Activated B cell treated with CpG ODN at 0.5 μM for 24 hours (primary cell): ENCODE results near the gene FAS. TPM values are rescaled to one million over a fixed set of nuclear protein-coding genes. Genes with fewer than 3 reads are reported as not detected.
"Not testable (repeated sequence)": the region's sequence is repeated elsewhere in the genome, so short reads cannot be mapped to it uniquely, and the experiment has no call there.

ENCODE experiments used
- ATAC-seq: fragments of 200-7000 bp; cut with Tn5 transposase; one replicate; pipeline ENCODE4 v1.10.0; 2021; ENCODE audit warnings: low read depth, mild to moderate bottlenecking, moderate library complexity
- CTCF ChIA-PET: fragments of 350-600 bp; sonication (Branson Sonifier 250); formaldehyde crosslinking; loops from one replicate; lab custom pipeline; 2021; ENCODE audit warnings: antibody characterized with exemption; lab: Charles Lee
- POLR2A ChIA-PET: fragments of 350-600 bp; sonication (Branson Sonifier 250); formaldehyde crosslinking; loops from one replicate; lab custom pipeline; 2021; ENCODE audit warnings: antibody characterized with exemption; lab: Charles Lee
- DNase-seq: peaks from one replicate; pipeline ENCODE4 v3.0.0; 2022
- H3K27ac Mint-ChIP-seq: one replicate; pipeline ENCODE4 v1.8.0; 2020; ENCODE audit warnings: mixed read lengths
- H3K27me3 Mint-ChIP-seq: one replicate; pipeline ENCODE4 v1.8.0; 2021; ENCODE audit warnings: mixed read lengths
- H3K36me3 Mint-ChIP-seq: one replicate; pipeline ENCODE4 v1.8.0; 2021; ENCODE audit warnings: low read depth, mixed read lengths
- H3K4me1 Mint-ChIP-seq: one replicate; pipeline ENCODE4 v1.8.0; 2021; ENCODE audit warnings: mixed read lengths
- H3K4me3 Mint-ChIP-seq: one replicate; pipeline ENCODE4 v1.8.0; 2020; ENCODE audit warnings: mild to moderate bottlenecking, mixed read lengths
- H3K9me3 Mint-ChIP-seq: one replicate; pipeline ENCODE4 v1.8.0; 2020; ENCODE audit warnings: mixed read lengths
- intact Hi-C: fragments of 100-400 bp; cut with micrococcal nuclease; formaldehyde crosslinking; loops from one replicate; pipeline ENCODE4 v1.15.1; 2024
- total RNA-seq: library from RNA; stranded (reverse); gene quantifications from 2 replicates; pipeline ENCODE4 v1.2.3, GENCODE V29; 2022
- TF ChIP-seq, protein P1 (sequence below): fragments of 200-600 bp; IDR thresholded peaks from one replicate; pipeline ENCODE4 v1.8.0; 2022; ENCODE audit warnings: antibody characterized with exemption, mild to moderate bottlenecking

The FAS gene
- total RNA-seq, 1 donor from 2014 or later, result 22.6 TPM

DNA sequence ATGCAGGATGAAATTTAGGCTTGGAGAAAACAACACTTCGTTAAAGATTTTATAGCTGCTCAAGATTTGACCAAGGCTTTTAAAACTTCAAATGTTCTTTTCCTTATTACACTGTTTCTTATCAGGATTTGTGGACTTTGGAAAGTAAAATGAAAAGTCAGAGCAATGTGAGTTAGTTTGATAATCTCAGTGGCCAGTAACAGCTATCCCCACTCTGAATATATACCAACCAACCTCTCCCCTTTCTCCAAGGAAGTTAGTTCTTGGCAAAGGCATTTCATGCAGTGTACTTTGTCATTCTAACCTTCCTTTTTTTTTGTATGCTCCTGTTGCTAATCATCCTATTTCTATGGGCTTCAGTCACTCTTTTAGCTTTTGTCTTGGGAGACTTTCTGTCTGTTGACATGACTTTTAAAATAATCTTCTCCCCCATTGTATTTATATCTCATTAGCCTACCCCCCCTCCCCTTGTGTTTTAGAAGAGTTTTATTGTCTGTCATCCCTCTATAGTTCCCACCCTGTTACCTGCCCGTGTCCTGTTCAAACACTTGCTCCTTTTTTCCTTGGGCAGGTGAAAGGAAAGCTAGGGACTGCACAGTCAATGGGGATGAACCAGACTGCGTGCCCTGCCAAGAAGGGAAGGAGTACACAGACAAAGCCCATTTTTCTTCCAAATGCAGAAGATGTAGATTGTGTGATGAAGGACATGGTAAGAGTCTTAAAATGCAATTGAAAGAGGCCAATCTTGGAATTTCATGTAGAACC lies 16.7 kb downstream of the FAS start:
- CTCF ChIA-PET, result interaction anchor here (0.8 to 2.1 kb wide), 3 partner anchors 17 to 171 kb away, joined by 3 to 4 read pairs (median 3); partner anchors contain the start of gene FAS
- Mint-ChIP-seq H3K4me1 (peaks cover 14% of the 10 kb centered on the region), H3K9me3 (no peaks in the 10 kb centered on the region), H3K4me3 (no peak overlapping the region), H3K27me3 (no peaks in the 10 kb centered on the region), H3K27ac (no peak overlapping the region), H3K36me3 (peaks cover 39% of the 10 kb centered on the region)
- TF ChIP-seq, protein P1, sequence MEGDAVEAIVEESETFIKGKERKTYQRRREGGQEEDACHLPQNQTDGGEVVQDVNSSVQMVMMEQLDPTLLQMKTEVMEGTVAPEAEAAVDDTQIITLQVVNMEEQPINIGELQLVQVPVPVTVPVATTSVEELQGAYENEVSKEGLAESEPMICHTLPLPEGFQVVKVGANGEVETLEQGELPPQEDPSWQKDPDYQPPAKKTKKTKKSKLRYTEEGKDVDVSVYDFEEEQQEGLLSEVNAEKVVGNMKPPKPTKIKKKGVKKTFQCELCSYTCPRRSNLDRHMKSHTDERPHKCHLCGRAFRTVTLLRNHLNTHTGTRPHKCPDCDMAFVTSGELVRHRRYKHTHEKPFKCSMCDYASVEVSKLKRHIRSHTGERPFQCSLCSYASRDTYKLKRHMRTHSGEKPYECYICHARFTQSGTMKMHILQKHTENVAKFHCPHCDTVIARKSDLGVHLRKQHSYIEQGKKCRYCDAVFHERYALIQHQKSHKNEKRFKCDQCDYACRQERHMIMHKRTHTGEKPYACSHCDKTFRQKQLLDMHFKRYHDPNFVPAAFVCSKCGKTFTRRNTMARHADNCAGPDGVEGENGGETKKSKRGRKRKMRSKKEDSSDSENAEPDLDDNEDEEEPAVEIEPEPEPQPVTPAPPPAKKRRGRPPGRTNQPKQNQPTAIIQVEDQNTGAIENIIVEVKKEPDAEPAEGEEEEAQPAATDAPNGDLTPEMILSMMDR, result no peak
- no peak for ATAC-seq
- no peak for DNase-seq
- POLR2A ChIA-PET, result no interaction called here
- intact Hi-C loops, result no loop called here

DNA sequence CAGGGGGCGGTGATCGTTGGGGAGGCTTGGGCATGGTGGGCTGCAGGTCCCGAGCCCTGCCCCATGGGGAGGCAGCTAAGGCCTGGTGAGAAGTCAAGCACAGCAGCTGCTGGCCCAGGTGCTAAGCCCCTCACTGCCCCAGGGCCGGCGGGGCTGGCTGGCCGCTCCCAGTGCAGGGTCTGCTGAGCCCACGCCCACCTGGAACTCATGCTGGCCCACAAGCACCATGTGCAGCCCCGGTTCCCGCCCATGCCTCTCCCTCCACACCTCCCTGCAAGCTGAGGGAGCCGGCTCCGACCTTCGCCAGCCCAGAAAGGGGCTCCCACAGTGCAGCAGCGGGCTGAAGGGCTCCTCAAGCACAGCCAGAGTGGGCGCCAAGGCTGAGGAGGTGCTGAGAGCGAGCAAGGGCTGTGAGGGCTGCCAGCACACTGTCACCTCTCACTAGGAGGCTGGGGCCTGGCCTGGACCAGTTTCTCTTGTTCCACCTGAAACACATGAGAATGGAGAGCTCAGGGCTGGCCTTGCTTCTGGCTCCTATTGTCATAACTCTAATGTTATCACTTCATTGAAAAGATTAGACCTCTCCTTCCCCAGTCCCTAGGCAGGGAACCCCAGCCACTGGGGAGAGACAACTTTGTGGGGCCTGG lies 28.2 kb downstream of the FAS start:
- peaks cover 32% of the 10 kb centered on the region for H3K36me3 Mint-ChIP-seq
- H3K27ac Mint-ChIP-seq, H3K27me3 Mint-ChIP-seq, DNase-seq, POLR2A ChIA-PET, ATAC-seq, H3K4me1 Mint-ChIP-seq, H3K4me3 Mint-ChIP-seq, H3K9me3 Mint-ChIP-seq, intact Hi-C loops: not testable (repeated sequence)
- CTCF ChIA-PET, result interaction anchor here (2.1 kb wide), 1 partner anchor 11 kb away, joined by 9 read pairs; no protein-coding TSS in a partner anchor

DNA sequence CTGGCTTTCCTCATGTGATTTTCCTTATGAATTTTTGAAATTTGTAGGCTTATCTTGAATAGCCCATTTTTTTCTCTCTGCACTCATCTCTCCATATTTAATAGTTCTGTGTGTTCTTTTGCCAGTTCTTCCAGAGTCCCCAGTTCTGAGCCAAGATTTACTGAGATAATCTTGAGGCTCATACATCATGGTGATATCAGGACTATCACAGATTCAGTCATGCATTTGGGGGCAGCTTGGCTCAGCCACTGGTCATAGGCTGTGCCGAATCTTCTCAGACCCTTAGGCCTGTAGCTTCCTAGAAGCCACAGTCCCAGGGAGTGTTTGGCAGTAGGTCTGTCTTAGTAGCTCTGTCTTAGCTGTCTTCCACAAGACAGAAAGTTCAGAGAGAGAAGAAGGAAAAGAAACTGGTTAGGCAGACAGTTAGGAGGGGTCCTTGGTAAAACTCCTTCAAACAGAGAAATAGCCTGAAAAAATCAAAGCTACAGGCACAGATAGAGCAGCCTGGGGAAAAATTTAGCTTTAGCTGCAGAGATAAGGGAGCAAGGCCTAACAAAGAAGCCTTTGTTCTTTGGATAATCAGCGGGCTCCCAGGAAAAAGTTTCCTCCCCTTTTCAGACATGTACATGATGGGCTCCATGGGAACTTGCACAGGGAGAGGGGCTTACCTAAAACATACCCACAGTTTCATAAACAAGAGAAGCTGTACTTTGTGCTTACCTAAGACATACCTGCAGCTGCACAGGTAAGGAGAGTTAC lies 29.1 kb downstream of the FAS start:
- intact Hi-C loops, result no loop called here
- Mint-ChIP-seq H3K4me1 (no peaks in the 10 kb centered on the region), H3K27ac (no peak overlapping the region), H3K27me3 (no peaks in the 10 kb centered on the region), H3K4me3 (no peak overlapping the region), H3K9me3 (peaks cover 7% of the 10 kb centered on the region), H3K36me3 (peaks cover 28% of the 10 kb centered on the region)
- ChIA-PET POLR2A (no interaction called here), CTCF (interaction anchor here (2.1 kb wide), 2 partner anchors 10 kb away, joined by 6 to 9 read pairs; no protein-coding TSS in a partner anchor)
- DNase-seq, result no peak
- no peak for ATAC-seq
- TF ChIP-seq, protein P1, result no peak

DNA sequence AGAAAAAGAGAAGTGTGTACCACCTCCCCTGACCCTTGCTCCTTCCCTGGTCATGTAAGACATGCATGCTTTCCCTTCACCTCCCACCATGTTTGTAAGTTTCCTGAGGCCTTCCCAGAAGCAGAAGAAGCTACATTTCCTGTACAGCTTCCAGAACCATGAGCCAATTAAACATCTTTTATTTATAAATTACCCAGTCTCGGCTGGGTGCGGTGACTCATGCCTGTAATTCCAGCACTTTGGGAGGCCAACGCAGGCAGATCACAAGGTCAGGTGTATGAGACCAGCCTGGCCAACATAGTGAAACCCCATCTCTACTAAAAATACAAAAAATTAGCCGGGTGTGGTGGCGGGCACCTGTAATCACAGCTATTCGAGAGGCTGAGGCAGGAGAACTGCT lies 30.9 kb downstream of the FAS start:
- intact Hi-C loops, H3K27me3 Mint-ChIP-seq, ATAC-seq, H3K9me3 Mint-ChIP-seq, H3K4me3 Mint-ChIP-seq, H3K4me1 Mint-ChIP-seq, DNase-seq, H3K27ac Mint-ChIP-seq: not testable (repeated sequence)
- peaks cover 28% of the 10 kb centered on the region for H3K36me3 Mint-ChIP-seq
- CTCF ChIA-PET, result interaction anchor here (2.1 kb wide), 1 partner anchor 8 kb away, joined by 6 read pairs; no protein-coding TSS in a partner anchor
- POLR2A ChIA-PET, result interaction anchor here (0.7 kb wide), 1 partner anchor 176 kb away, joined by 5 read pairs; no protein-coding TSS in a partner anchor

DNA sequence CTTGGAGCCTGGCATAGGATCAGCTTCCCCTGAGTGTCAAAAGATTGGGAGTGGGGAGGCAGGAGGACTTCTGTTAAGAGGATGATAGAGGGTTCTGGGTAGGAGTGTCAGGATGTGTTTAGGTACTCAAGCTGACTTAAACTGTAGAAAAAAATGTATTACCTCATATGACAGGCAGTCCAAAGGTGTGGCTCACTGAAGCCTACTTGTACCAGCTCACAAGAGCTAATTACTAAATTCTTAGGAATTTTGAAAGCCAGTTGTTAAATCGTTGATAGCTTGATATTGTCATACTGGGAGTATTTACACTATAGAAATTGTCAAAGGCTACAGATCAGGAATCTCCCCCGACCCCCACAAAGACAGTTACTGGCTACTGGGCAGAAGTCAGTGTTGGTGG lies 32.1 kb downstream of the FAS start:
- H3K9me3 Mint-ChIP-seq, result peaks cover 7% of the 10 kb centered on the region
- ChIA-PET POLR2A (no interaction called here), CTCF (interaction anchor here (0.7 kb wide), 1 partner anchor 185 kb away, joined by 3 read pairs; the partner anchor contains the start of gene CH25H)
- H3K36me3 Mint-ChIP-seq, result peaks cover 23% of the 10 kb centered on the region
- no peaks in the 10 kb centered on the region for H3K4me1 Mint-ChIP-seq
- H3K27ac Mint-ChIP-seq, result no peak overlapping the region
- H3K27me3 Mint-ChIP-seq, result no peaks in the 10 kb centered on the region
- DNase-seq (no peak), ATAC-seq (no peak)
- TF ChIP-seq, protein P1, result no peak
- H3K4me3 Mint-ChIP-seq, result no peak overlapping the region
- intact Hi-C loops, result no loop called here
